HepG2 (cell line): ENCODE data around the gene TMBIM1. TPM values are rescaled to one million over a fixed set of nuclear protein-coding genes. Genes with fewer than 3 reads are reported as not detected.
A peak's percentile ranks its signal among the peaks of the same experiment; 100 is the strongest.

Experiments
- BCL6 ChIP-seq: IDR thresholded peaks from 2 replicates; pipeline ENCODE4 v1.6.1; 2016; ENCODE audit warnings: missing genetic modification reagents, missing compliant biosample characterization
- CREM ChIP-seq, 2 experiments: sonication (generic) in 1 of 2; formaldehyde crosslinking in 1 of 2; IDR thresholded peaks; 2 replicates each; pipeline versions ENCODE4 v1.4.0 to v1.6.1; 2016 to 2020; ENCODE audit warnings: antibody characterized with exemption in 1 of 2, mild to moderate bottlenecking in 1 of 2, missing genetic modification reagents in 1 of 2
- HDAC2 ChIP-seq: sonication (generic); formaldehyde crosslinking; IDR thresholded peaks from 2 replicates; pipeline ENCODE4 v1.4.0; 2020; ENCODE audit warnings: missing genetic modification reagents
- MED8 ChIP-seq: sonication (generic); formaldehyde crosslinking; IDR thresholded peaks from 2 replicates; pipeline ENCODE4 v1.8.1; 2023; ENCODE audit warnings: mild to moderate bottlenecking, missing genetic modification reagents; ENCODE audit not compliant: insufficient replicate concordance
- NFE2L2 ChIP-seq: fragments of 150-350 bp; IDR thresholded peaks from 2 replicates; pipeline ENCODE4 v1.6.1; 2014; ENCODE audit warnings: low read length
- PHF5A ChIP-seq: IDR thresholded peaks from one replicate; pipeline ENCODE4 v1.6.1; 2018; ENCODE audit warnings: low read depth, missing genetic modification reagents; ENCODE audit not compliant: unreplicated experiment
- RFXAP ChIP-seq: sonication (generic); formaldehyde crosslinking; IDR thresholded peaks from 2 replicates; pipeline ENCODE4 v1.4.0; 2020; ENCODE audit warnings: missing genetic modification reagents, borderline replicate concordance
- RXRA ChIP-seq: sonication (generic); formaldehyde crosslinking; IDR thresholded peaks from 2 replicates; pipeline ENCODE4 v1.5.1; 2020; ENCODE audit warnings: missing genetic modification reagents
- SSRP1 ChIP-seq: IDR thresholded peaks from 2 replicates; pipeline ENCODE4 v1.6.1; 2016; ENCODE audit warnings: control low read depth
- ZNF3 ChIP-seq: IDR thresholded peaks from 2 replicates; pipeline ENCODE4 v1.7.0; 2017; ENCODE audit warnings: inconsistent platforms
- ZNF616 ChIP-seq: sonication (generic); formaldehyde crosslinking; IDR thresholded peaks from 2 replicates; pipeline ENCODE4 v1.5.0; 2020; ENCODE audit warnings: low read depth, mild to moderate bottlenecking, missing genetic modification reagents
- polyA plus RNA-seq, 8 experiments: library from polyadenylated mRNA; depleted of rRNA in 3 of 8; stranded (reverse) in 7 of 8; unstranded in 1 of 8; fragments of >200 nt; fragmentation: Illumina TruSeq in 4 of 8; extraction: Trizol in 4 of 8; gene quantifications; 2 replicates each; pipeline versions ENCODE4 v1.2.1 to v1.2.3, GENCODE V29; 2011 to 2016; ENCODE audit warnings: low read depth in 4 of 8, missing spikeins in 1 of 8, mixed read lengths in 1 of 8; ENCODE audit not compliant: insufficient read depth in 1 of 8
- total RNA-seq, 5 experiments: library from RNA; depleted of rRNA; stranded (reverse); fragments of >200 nt; fragmentation: Illumina TruSeq; extraction: Trizol; gene quantifications; 2 replicates each; pipeline ENCODE4 v1.2.3, GENCODE V29; 2016; ENCODE audit warnings: low read depth in 1 of 5
- TF ChIP-seq, protein P1 (sequence below): sonication (generic); formaldehyde crosslinking; IDR thresholded peaks from 2 replicates; pipeline ENCODE4 v1.5.0; 2020; ENCODE audit warnings: mild to moderate bottlenecking, missing genetic modification reagents, borderline replicate concordance
- TF ChIP-seq, protein P2 (sequence below): sonication (generic); formaldehyde crosslinking; IDR thresholded peaks from 2 replicates; pipeline ENCODE4 v1.8.0; 2022; ENCODE audit warnings: missing genetic modification reagents, mild to moderate bottlenecking, moderate library complexity, borderline replicate concordance
- TF ChIP-seq, protein P3 (sequence below): sonication (generic); formaldehyde crosslinking; IDR thresholded peaks from 2 replicates; pipeline ENCODE4 v1.4.0; 2020; ENCODE audit warnings: missing genetic modification reagents
- TF ChIP-seq, protein P4 (sequence below): IDR thresholded peaks from 2 replicates; pipeline ENCODE4 v1.6.1; 2016; ENCODE audit warnings: low read depth

Gene TMBIM1
- total and polyA plus RNA-seq, 2 of the 13 experiments (the other 11 are each of a cell fraction or from before 2014, with no cell fraction given): 127 to 139 TPM

DNA sequence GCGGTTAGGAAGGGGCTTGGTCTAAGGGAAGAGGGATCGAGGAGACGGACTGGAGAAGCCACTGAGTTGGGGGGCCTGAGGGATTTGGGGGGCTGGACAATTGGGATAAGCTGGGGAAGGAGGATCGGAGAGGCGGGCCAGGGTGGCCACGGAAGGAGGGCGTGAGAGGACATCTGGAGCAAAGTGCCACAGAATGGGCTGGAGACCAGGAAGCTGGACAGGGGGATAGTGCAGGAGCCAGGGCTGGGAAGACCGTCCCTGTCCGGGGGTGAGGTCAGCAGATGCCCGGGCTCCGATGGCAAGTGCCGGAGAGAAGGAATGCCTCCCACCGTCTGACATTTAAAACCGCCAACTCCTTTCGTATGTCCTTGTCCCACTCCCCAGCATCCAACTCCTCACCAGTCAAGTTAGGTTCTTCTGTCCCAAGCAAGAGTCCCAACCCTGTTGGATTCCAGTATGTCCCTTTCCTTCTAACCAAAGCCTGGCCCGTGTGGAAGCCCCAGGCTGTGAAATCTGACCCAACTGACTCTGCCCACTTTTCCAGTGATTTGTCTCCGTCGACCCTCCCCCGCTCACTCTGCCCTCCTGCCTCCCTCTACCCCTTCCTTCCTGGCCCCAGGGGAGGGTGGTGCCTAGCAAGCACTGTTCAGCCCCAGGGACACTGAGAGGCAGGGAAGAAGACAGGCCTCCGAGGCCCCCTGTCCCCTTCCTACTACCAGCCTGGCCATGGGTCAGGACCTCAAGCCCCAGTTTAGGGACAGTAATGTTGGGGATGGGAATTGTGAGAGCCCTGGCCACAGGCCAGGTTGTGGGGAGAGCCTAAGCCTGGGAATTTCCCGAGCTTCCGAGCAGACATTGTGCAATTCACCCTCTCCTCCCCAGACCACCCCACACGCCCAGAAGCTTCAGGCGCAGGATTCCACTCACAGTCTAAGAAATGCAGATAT is 31.5 kb upstream of the TMBIM1 start (continued):
- TF ChIP-seq, protein P1, sequence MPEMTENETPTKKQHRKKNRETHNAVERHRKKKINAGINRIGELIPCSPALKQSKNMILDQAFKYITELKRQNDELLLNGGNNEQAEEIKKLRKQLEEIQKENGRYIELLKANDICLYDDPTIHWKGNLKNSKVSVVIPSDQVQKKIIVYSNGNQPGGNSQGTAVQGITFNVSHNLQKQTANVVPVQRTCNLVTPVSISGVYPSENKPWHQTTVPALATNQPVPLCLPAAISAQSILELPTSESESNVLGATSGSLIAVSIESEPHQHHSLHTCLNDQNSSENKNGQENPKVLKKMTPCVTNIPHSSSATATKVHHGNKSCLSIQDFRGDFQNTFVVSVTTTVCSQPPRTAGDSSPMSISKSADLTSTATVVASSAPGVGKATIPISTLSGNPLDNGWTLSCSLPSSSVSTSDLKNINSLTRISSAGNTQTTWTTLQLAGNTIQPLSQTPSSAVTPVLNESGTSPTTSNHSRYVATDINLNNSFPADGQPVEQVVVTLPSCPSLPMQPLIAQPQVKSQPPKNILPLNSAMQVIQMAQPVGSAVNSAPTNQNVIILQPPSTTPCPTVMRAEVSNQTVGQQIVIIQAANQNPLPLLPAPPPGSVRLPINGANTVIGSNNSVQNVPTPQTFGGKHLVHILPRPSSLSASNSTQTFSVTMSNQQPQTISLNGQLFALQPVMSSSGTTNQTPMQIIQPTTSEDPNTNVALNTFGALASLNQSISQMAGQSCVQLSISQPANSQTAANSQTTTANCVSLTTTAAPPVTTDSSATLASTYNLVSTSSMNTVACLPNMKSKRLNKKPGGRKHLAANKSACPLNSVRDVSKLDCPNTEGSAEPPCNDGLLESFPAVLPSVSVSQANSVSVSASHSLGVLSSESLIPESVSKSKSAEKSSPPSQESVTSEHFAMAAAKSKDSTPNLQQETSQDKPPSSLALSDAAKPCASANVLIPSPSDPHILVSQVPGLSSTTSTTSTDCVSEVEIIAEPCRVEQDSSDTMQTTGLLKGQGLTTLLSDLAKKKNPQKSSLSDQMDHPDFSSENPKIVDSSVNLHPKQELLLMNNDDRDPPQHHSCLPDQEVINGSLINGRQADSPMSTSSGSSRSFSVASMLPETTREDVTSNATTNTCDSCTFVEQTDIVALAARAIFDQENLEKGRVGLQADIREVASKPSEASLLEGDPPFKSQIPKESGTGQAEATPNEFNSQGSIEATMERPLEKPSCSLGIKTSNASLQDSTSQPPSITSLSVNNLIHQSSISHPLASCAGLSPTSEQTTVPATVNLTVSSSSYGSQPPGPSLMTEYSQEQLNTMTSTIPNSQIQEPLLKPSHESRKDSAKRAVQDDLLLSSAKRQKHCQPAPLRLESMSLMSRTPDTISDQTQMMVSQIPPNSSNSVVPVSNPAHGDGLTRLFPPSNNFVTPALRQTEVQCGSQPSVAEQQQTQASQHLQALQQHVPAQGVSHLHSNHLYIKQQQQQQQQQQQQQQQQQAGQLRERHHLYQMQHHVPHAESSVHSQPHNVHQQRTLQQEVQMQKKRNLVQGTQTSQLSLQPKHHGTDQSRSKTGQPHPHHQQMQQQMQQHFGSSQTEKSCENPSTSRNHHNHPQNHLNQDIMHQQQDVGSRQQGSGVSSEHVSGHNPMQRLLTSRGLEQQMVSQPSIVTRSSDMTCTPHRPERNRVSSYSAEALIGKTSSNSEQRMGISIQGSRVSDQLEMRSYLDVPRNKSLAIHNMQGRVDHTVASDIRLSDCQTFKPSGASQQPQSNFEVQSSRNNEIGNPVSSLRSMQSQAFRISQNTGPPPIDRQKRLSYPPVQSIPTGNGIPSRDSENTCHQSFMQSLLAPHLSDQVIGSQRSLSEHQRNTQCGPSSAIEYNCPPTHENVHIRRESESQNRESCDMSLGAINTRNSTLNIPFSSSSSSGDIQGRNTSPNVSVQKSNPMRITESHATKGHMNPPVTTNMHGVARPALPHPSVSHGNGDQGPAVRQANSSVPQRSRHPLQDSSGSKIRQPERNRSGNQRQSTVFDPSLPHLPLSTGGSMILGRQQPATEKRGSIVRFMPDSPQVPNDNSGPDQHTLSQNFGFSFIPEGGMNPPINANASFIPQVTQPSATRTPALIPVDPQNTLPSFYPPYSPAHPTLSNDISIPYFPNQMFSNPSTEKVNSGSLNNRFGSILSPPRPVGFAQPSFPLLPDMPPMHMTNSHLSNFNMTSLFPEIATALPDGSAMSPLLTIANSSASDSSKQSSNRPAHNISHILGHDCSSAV (CRISPR knock-in tag): no peak
- TF ChIP-seq BCL6 (CRISPR knock-in tag): 0 out of 2 replicates have a peak, but pooled peaks have one; percentile 19
- TF ChIP-seq NFE2L2: no peak
- peak; percentile 2; the same call in 1 of the 2 replicates for TF ChIP-seq HDAC2 (CRISPR knock-in tag)
- TF ChIP-seq SSRP1 (CRISPR knock-in tag): no peak
- no peak for TF ChIP-seq ZNF3 (CRISPR knock-in tag)
- peak; percentile 74; the same call in 1 of the 2 replicates for TF ChIP-seq RFXAP (CRISPR knock-in tag)
- no peak for TF ChIP-seq ZNF616 (CRISPR knock-in tag)
- TF ChIP-seq, protein P2, sequence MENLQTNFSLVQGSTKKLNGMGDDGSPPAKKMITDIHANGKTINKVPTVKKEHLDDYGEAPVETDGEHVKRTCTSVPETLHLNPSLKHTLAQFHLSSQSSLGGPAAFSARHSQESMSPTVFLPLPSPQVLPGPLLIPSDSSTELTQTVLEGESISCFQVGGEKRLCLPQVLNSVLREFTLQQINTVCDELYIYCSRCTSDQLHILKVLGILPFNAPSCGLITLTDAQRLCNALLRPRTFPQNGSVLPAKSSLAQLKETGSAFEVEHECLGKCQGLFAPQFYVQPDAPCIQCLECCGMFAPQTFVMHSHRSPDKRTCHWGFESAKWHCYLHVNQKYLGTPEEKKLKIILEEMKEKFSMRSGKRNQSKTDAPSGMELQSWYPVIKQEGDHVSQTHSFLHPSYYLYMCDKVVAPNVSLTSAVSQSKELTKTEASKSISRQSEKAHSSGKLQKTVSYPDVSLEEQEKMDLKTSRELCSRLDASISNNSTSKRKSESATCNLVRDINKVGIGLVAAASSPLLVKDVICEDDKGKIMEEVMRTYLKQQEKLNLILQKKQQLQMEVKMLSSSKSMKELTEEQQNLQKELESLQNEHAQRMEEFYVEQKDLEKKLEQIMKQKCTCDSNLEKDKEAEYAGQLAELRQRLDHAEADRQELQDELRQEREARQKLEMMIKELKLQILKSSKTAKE (CRISPR knock-in tag): peak; percentile 81
- TF ChIP-seq, protein P3, sequence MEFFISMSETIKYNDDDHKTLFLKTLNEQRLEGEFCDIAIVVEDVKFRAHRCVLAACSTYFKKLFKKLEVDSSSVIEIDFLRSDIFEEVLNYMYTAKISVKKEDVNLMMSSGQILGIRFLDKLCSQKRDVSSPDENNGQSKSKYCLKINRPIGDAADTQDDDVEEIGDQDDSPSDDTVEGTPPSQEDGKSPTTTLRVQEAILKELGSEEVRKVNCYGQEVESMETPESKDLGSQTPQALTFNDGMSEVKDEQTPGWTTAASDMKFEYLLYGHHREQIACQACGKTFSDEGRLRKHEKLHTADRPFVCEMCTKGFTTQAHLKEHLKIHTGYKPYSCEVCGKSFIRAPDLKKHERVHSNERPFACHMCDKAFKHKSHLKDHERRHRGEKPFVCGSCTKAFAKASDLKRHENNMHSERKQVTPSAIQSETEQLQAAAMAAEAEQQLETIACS (CRISPR knock-in tag): no peak
- TF ChIP-seq, protein P4, sequence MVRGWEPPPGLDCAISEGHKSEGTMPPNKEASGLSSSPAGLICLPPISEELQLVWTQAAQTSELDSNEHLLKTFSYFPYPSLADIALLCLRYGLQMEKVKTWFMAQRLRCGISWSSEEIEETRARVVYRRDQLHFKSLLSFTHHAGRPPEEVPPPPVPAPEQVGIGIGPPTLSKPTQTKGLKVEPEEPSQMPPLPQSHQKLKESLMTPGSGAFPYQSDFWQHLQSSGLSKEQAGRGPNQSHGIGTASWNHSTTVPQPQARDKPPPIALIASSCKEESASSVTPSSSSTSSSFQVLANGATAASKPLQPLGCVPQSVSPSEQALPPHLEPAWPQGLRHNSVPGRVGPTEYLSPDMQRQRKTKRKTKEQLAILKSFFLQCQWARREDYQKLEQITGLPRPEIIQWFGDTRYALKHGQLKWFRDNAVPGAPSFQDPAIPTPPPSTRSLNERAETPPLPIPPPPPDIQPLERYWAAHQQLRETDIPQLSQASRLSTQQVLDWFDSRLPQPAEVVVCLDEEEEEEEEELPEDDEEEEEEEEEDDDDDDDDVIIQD (CRISPR knock-in tag): 0 out of 2 replicates have a peak, but pooled peaks have one; percentile 27
- no peak for TF ChIP-seq MED8 (CRISPR knock-in tag)
- TF ChIP-seq PHF5A (CRISPR knock-in tag): peak; percentile 64
- no peak; the same call in 1 of the 2 replicates for TF ChIP-seq RXRA (CRISPR knock-in tag)
- no peak for TF ChIP-seq CREM (IDR thresholded peaks at IDR 0.05)
- no peak for TF ChIP-seq CREM (CRISPR knock-in tag; IDR thresholded peaks at IDR 0.05)
